SJCRH30 (cell line): Measurements from ENCODE around the gene OR1M1. TPM values are rescaled to one million over a fixed set of nuclear protein-coding genes. Genes with fewer than 3 reads are reported as not detected.

Experiments used
- DNase-seq, 2 experiments: peaks; one replicate each; pipeline ENCODE4 v3.0.0-alpha.2; 2015 to 2020
- H3K27ac ChIP-seq: fragments of 250-450 bp; sonication (Bioruptor Pico); 2 replicates; pipeline ENCODE4 v1.5.1; 2020; ENCODE audit warnings: mild to moderate bottlenecking, moderate library complexity
- H3K27me3 ChIP-seq: fragments of 250-450 bp; sonication (Bioruptor Pico); 2 replicates; pipeline ENCODE4 v1.5.1; 2020; ENCODE audit warnings: mild to moderate bottlenecking, moderate library complexity
- H3K36me3 ChIP-seq: fragments of 250-450 bp; sonication (Bioruptor Pico); 2 replicates; pipeline ENCODE4 v1.5.1; 2020; ENCODE audit warnings: mild to moderate bottlenecking, moderate library complexity
- H3K4me1 ChIP-seq: fragments of 250-450 bp; sonication (Bioruptor Pico); 2 replicates; pipeline ENCODE4 v1.5.1; 2020; ENCODE audit warnings: mild to moderate bottlenecking, moderate library complexity
- H3K4me3 ChIP-seq: fragments of 250-450 bp; sonication (Bioruptor Pico); 2 replicates; pipeline ENCODE4 v1.5.1; 2020; ENCODE audit warnings: mild to moderate bottlenecking, moderate library complexity
- H3K9me3 ChIP-seq: fragments of 250-450 bp; sonication (Bioruptor Pico); replicated peaks from 2 replicates; pipeline ENCODE4 v1.5.1; 2020; ENCODE audit warnings: mild to moderate bottlenecking, moderate library complexity
- total RNA-seq: library from RNA; depleted of rRNA; stranded (reverse); fragments of >200 nt; shearing (Covaris generic); gene quantifications from 2 replicates; pipeline ENCODE4 v1.2.3, GENCODE V29; 2014; rRNA removed

Gene OR1M1
- total RNA-seq, 1 experiment from 2014 or later: not detected

- Histone ChIP-seq H3K9me3 (no peaks in the 10 kb centered on the region), H3K4me1 (no peaks in the 10 kb centered on the region), H3K4me3 (no peak within 1 kb of the TSS), H3K36me3 (no peaks in the 10 kb centered on the region), H3K27ac (no peak within 1 kb of the TSS), H3K27me3 (no peaks in the 10 kb centered on the region)
- no peak for DNase-seq
Observed at GRCh38 chr19:9126900-9127405, 40.1 kb downstream of the OR1M1 start, which contains the start of gene OR7G3. TSS of gene OR7G3 (minus strand) at chr19:9126950. CDS start at chr19:9126950, 0 bp downstream.

- Histone ChIP-seq H3K4me1 (no peaks in the 10 kb centered on the region), H3K27me3 (no peaks in the 10 kb centered on the region), H3K4me3 (no peak overlapping the region), H3K27ac (no peak overlapping the region), H3K9me3 (no peaks in the 10 kb centered on the region), H3K36me3 (no peaks in the 10 kb centered on the region)
- no peak for DNase-seq
Observed at GRCh38 chr19:9128171-9128570, 41.3 kb downstream of the OR1M1 start.

GRCh38 chr19:9130965-9131364, 44.1 kb downstream of the OR1M1 start:
- H3K36me3 ChIP-seq: no peaks in the 10 kb centered on the region
- H3K4me1 ChIP-seq: no peaks in the 10 kb centered on the region
- H3K27me3 ChIP-seq: no peaks in the 10 kb centered on the region
- H3K4me3 ChIP-seq: no peak overlapping the region
- H3K27ac ChIP-seq: no peak overlapping the region
- no peak for DNase-seq
- H3K9me3 ChIP-seq: no peaks in the 10 kb centered on the region

GRCh38 chr19:9132422-9132821, 45.6 kb downstream of the OR1M1 start:
- Histone ChIP-seq H3K4me1 (no peaks in the 10 kb centered on the region), H3K27ac (no peak overlapping the region), H3K9me3 (no peaks in the 10 kb centered on the region), H3K4me3 (no peak overlapping the region), H3K36me3 (no peaks in the 10 kb centered on the region), H3K27me3 (no peaks in the 10 kb centered on the region)
- DNase-seq: no peak

GRCh38 chr19:9139609-9140158, 52.8 kb downstream of the OR1M1 start:
- DNase-seq: peak in 1 of 2 experiments; percentile 3
- H3K27ac ChIP-seq: peak overlapping the region; percentile 85; the same call in 1 of the 2 replicates
- H3K9me3 ChIP-seq: no peaks in the 10 kb centered on the region; the same call in 1 of the 2 replicates
- peaks cover 6% of the 10 kb centered on the region for H3K36me3 ChIP-seq
- peak overlapping the region; percentile 96 for H3K4me3 ChIP-seq
- H3K4me1 ChIP-seq: no peaks in the 10 kb centered on the region
- H3K27me3 ChIP-seq: no peaks in the 10 kb centered on the region

- H3K4me3 ChIP-seq: peak within 1 kb of the TSS; percentile 96
- no peaks in the 10 kb centered on the region; the same call in 1 of the 2 replicates for H3K9me3 ChIP-seq
- DNase-seq: peak; percentile 91 to 95
- no peaks in the 10 kb centered on the region for H3K4me1 ChIP-seq
- no peaks in the 10 kb centered on the region for H3K27me3 ChIP-seq
- peaks cover 11% of the 10 kb centered on the region for H3K36me3 ChIP-seq
- peak within 1 kb of the TSS; percentile 85 for H3K27ac ChIP-seq
Observed at GRCh38 chr19:9140159-9140874, 53.5 kb downstream of the OR1M1 start, which contains the start of gene ZNF317. TSS of gene ZNF317 (plus strand) at chr19:9140397. CDS start at chr19:9156017, 15,620 bp downstream.

GRCh38 chr19:9144920-9145319, 58.1 kb downstream of the OR1M1 start:
- Histone ChIP-seq H3K4me3 (no peak overlapping the region), H3K9me3 (no peaks in the 10 kb centered on the region; the same call in 1 of the 2 replicates), H3K27ac (no peak overlapping the region), H3K27me3 (no peaks in the 10 kb centered on the region), H3K36me3 (peaks cover 26% of the 10 kb centered on the region), H3K4me1 (no peaks in the 10 kb centered on the region)
- no peak for DNase-seq

Other genes with a start within 250 kb of the OR1M1 start
- gene MUC16, start 76.7 kb upstream of the OR1M1 start, total RNA-seq: not detected in 2 replicates
- not detected in 2 replicates for gene OR7G2, start 20.4 kb downstream of the OR1M1 start, total RNA-seq
- not detected in 2 replicates for gene OR7G1, start 28.7 kb downstream of the OR1M1 start, total RNA-seq
- not detected in 2 replicates for gene OR7G3, start 39.9 kb downstream of the OR1M1 start, total RNA-seq
- gene ZNF317, start 53.3 kb downstream of the OR1M1 start, total RNA-seq: 31.4 and 31.7 TPM in 2 replicates
- gene OR7D2, start 91.9 kb downstream of the OR1M1 start, total RNA-seq: 0.05 and 0.14 TPM in 2 replicates
- gene OR7D4, start 132.5 kb downstream of the OR1M1 start, total RNA-seq: not detected in 2 replicates
- not detected in 2 replicates for gene OR7E24, start 163.9 kb downstream of the OR1M1 start, total RNA-seq
- 4.3 and 5.4 TPM in 2 replicates for gene ZNF699, start 222.8 kb downstream of the OR1M1 start, total RNA-seq
- 26.8 and 30.2 TPM in 2 replicates for gene ZNF559, start 237.1 kb downstream of the OR1M1 start, total RNA-seq